Inferior parietal cortex (tissue), 1 donor: ENCODE data around the gene RNASEL.
"Not testable (repeated sequence)": the region's sequence is repeated elsewhere in the genome, so short reads cannot be mapped to it uniquely, and the experiment has no call there.

Source experiments
- DNase-seq: peaks from one replicate; pipeline ENCODE4 v3.0.0-alpha.2; 2016; ENCODE audit errors: extremely low spot score

The RNASEL gene, protein sequence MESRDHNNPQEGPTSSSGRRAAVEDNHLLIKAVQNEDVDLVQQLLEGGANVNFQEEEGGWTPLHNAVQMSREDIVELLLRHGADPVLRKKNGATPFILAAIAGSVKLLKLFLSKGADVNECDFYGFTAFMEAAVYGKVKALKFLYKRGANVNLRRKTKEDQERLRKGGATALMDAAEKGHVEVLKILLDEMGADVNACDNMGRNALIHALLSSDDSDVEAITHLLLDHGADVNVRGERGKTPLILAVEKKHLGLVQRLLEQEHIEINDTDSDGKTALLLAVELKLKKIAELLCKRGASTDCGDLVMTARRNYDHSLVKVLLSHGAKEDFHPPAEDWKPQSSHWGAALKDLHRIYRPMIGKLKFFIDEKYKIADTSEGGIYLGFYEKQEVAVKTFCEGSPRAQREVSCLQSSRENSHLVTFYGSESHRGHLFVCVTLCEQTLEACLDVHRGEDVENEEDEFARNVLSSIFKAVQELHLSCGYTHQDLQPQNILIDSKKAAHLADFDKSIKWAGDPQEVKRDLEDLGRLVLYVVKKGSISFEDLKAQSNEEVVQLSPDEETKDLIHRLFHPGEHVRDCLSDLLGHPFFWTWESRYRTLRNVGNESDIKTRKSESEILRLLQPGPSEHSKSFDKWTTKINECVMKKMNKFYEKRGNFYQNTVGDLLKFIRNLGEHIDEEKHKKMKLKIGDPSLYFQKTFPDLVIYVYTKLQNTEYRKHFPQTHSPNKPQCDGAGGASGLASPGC

GRCh38 chr1:182588500-182589396, at the start of gene RNASEL:
RNASEL (minus strand) TSS chr1:182589256; CDS start chr1:182586806, 2,450 bp downstream.
- DNase-seq = peak; percentile 74

- no peak for DNase-seq
Measured at GRCh38 chr1:182637769-182638168, 48.7 kb upstream of the RNASEL start.

DNA sequence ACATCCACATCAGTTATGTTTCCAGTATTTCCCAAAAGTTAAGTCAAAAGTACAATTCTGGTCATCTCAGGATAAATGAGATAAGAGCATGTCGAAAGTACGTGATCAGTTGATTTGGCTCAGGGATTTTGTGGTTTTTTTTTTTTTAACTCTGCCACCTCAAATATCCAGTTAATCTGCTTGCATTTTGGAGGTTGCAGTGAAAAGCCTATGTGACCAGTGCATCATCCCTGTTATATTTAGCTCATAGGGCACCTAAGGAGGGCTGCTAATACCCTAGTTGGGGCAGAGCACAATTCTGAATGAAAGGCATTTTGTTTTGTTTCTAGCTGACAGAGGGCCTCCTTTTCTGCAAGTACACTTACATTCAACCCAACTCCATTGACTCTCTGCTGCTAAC, 46.8 kb upstream of the RNASEL start:
- DNase-seq = no peak

GRCh38 chr1:182634306-182635072, 45.4 kb upstream of the RNASEL start:
- DNase-seq = no peak

- DNase-seq = no peak
Measured at GRCh38 chr1:182633657-182634281, 44.7 kb upstream of the RNASEL start.

- no peak for DNase-seq
Measured at GRCh38 chr1:182633031-182633430, 44.0 kb upstream of the RNASEL start.

- not testable (repeated sequence) for DNase-seq
Measured at GRCh38 chr1:182632441-182632857, 43.4 kb upstream of the RNASEL start.

DNA sequence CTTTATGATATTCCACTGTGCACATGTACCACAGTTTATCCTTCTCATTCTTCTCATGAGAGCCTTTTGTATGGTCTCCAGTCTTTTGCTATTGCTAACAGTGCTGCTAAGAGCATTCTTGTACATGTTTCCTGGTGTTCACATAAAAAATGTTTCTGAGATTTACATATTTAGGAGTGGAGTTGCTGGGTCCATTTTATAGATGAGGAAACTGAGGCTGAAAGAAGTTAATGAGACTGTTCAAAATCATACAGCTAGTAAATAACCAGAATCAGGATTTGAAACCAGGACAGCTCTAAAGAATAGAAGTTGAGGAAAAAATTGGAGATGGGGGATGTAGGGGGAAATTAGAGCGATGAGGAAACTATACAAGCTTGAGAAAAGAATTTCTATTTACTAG, 42.9 kb upstream of the RNASEL start:
- no peak for DNase-seq

DNA sequence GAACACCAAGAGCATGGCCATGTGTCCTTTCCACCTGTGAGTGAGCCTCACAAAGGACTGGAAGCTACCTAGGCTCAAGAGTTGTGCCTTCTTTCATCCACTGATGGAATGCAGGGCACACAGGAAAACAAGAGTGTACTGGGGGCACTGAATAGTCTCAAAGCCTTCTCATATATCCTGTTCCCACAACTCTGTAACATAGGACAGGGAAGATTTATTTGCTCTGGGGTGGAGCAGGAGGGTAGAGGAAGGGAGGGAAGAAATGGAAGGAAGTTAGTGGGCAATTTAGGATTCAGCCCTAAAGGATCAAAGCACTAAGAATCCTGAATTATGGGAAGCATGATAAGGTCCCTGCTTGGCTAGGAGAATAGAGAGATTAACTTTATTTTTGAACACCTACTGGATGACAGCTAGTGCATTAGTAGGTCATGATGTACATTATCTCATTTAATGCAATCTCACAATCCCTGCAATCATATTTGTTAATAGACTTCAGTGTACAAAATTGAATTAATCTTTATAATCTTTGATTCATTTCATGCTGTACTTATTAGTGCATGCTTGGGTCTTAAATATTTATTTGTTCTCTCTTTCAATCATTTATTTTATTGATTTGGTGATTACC, 42.1 kb upstream of the RNASEL start:
- no peak for DNase-seq

- DNase-seq = no peak
Measured at GRCh38 chr1:182630586-182630985, 41.5 kb upstream of the RNASEL start.

DNA sequence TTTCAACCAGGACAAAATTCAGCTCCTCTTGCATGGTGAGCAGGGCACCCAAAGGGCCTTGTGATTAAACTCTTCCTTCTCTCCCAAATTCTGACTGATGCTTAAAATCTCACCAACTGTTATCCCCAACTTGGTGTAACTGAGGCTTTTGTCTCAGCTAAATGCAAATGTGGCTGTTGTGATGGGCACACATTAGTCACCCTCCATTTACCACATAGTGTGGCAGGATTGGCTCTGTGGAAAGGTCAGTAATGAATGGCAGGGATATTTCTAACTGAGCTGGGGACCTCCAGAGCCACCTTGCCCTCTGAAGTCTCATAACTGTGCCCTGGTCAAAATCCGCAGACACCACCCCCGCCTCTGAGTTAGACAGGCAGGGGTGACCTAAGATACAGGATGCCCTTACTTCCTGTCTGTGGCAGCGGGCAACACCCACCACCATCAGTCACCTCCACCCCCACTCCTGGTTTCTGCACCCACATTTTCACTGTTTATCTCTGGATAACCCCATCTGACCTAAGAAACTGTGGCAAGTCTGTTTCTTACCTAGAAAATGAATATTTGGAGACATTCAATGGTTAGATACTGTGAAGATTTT, 40.5 kb upstream of the RNASEL start:
- DNase-seq = no peak

GRCh38 chr1:182629080-182629479, 40.0 kb upstream of the RNASEL start:
- no peak for DNase-seq

- no peak for DNase-seq
Measured at GRCh38 chr1:182628657-182629056, 39.6 kb upstream of the RNASEL start.

- no peak for DNase-seq
Measured at GRCh38 chr1:182627622-182628021, 38.6 kb upstream of the RNASEL start.

DNA sequence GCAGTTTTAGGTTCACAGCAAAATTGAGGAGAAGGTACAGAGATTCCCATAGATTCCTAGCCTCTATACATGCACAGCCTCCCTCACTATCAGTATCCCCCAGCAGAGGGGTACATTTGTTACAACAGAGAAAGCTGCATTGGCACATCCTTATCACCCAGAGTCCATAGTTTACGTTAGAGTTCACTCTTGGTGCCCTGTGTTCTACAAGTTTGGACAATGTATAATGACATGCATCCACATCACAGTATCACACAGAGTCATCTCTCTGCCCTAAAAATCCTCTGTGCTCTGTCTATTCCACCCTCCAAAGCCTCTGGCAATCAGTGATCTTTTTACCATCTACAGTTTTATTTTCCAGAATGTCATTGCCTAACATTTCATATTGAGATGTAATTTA, 37.5 kb upstream of the RNASEL start:
- no peak for DNase-seq

GRCh38 chr1:182625719-182626504, 36.9 kb upstream of the RNASEL start:
- no peak for DNase-seq

DNA sequence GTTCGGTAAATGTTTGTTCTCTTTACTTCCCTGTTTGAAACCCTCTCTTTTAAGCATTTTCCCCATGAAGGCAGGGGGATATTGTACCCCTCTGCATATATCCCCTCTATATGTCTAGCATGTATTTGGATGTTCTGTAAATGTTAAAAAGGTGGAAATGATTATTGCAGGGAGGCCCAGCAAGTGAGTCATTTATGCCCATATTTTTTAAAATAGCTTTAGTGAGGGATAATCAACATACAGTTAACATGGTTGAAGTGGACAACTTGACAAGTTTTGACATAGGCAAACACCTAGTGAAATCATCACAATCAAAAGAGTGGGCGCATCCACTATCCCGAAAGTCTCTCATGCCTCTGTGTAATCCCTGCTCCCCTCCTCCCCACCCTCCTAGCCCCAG, 36.0 kb upstream of the RNASEL start:
- no peak for DNase-seq

GRCh38 chr1:182624577-182624976, 35.5 kb upstream of the RNASEL start:
- no peak for DNase-seq

DNA sequence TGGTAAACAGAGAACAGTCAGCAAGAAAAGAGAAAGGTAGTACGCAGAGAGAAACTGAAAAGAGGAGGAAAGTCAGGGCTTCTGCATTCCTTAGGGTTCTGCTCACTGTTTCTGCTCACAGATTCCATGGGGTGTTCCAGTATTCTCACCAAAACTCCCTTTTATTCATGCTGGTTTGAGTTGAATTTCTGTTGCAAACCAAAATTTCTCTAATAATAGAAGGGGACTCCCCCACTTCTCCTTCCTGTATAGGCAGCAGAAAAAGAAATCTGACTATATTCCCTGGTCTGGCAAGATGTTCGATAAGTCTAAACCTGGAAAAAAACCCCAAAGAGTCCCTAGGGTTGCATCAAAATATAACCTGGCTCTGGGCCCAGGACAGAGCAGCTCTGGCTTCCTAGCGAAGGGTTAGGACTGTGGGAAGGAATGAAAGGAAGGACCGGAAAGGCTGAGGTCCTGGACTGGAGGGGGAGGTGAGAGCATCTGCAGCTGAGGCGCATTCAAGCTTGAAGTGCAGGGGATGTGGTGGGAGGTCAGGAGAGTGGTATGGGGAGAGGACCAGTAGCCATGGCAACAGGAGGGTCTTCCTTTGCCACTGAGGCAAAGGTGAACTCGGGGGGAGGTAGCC, 34.0 kb upstream of the RNASEL start:
- no peak for DNase-seq
